IMR-90 (cell line): Measurements from ENCODE around the gene CHPF. TPM values are rescaled to one million over a fixed set of nuclear protein-coding genes. Genes with fewer than 3 reads are reported as not detected.

Source experiments
- ATAC-seq: fragments of 200-7000 bp; cut with Tn5 transposase; 2 replicates; pipeline ENCODE4 v1.9.1; 2020; ENCODE audit warnings: low read depth, mild to moderate bottlenecking, moderate library complexity
- BruUV-seq: library from RNA; stranded (reverse); fragments of 400-500 nt; replicated peaks from 2 replicates; lab custom pipeline; 2021; lab: Mats Ljungman, UMichigan
- CTCF ChIA-PET: fragments of 300-600 bp; formaldehyde crosslinking; extraction: SDS; loops from one replicate; lab custom pipeline; 2021; ENCODE audit warnings: antibody characterized with exemption; lab: Yijun Ruan, JAX
- POLR2A ChIA-PET: fragments of 300-600 bp; sonication (Branson Sonifier 250); formaldehyde crosslinking; loops from one replicate; lab custom pipeline; 2022; ENCODE audit warnings: antibody characterized with exemption; ENCODE audit not compliant: unreplicated experiment; lab: Charles Lee
- DNase-seq: peaks from one replicate; pipeline ENCODE4 v3.0.0; 2013
- H2AFZ ChIP-seq: replicated peaks from 2 replicates; pipeline ENCODE3; 2013; ENCODE audit warnings: low read length, mild to moderate bottlenecking; ENCODE audit not compliant: poor library complexity
- H2AK5ac ChIP-seq: 2 replicates; pipeline ENCODE4 v1.6.1; 2013; ENCODE audit warnings: low read depth, low read length, inconsistent platforms
- H2AK9ac ChIP-seq: replicated peaks from 2 replicates; pipeline ENCODE3; 2013; ENCODE audit warnings: mild to moderate bottlenecking, low read depth, low read length, moderate library complexity; ENCODE audit not compliant: poor library complexity
- H2BK120ac ChIP-seq: 2 replicates; pipeline ENCODE4 v1.6.1; 2013; ENCODE audit warnings: low read depth, low read length, inconsistent platforms
- H2BK15ac ChIP-seq: 3 replicates; pipeline ENCODE4 v1.6.1; 2013; ENCODE audit warnings: low read depth, low read length, inconsistent platforms
- H2BK20ac ChIP-seq: 2 replicates; pipeline ENCODE4 v1.6.1; 2013; ENCODE audit warnings: low read depth, mild to moderate bottlenecking, inconsistent platforms, low read length, moderate library complexity
- H2BK5ac ChIP-seq: 2 replicates; pipeline ENCODE4 v1.6.1; 2013; ENCODE audit warnings: mild to moderate bottlenecking, low read depth, low read length, inconsistent platforms; ENCODE audit not compliant: poor library complexity, severe bottlenecking
- H3K14ac ChIP-seq: replicated peaks from 2 replicates; pipeline ENCODE4 v1.6.1; 2013; ENCODE audit warnings: low read depth, low read length, inconsistent platforms
- H3K18ac ChIP-seq: 2 replicates; pipeline ENCODE4 v1.6.1; 2013; ENCODE audit warnings: low read depth, low read length, control low read depth
- H3K23ac ChIP-seq: 2 replicates; pipeline ENCODE4 v1.6.1; 2013; ENCODE audit warnings: low read depth, low read length, inconsistent platforms
- H3K27ac ChIP-seq: 2 replicates; pipeline ENCODE4 v1.5.1; 2013; ENCODE audit warnings: mild to moderate bottlenecking, control low read depth, low read length; ENCODE audit not compliant: insufficient read depth
- H3K27me3 ChIP-seq: 2 replicates; pipeline ENCODE4 v1.6.1; 2013; ENCODE audit warnings: low read length; ENCODE audit not compliant: control insufficient read depth, insufficient read depth
- H3K36me3 ChIP-seq: 2 replicates; pipeline ENCODE4 v1.6.1; 2013; ENCODE audit warnings: low read length, mixed read lengths; ENCODE audit not compliant: control insufficient read depth, insufficient read depth
- H3K4ac ChIP-seq: 2 replicates; pipeline ENCODE4 v1.6.1; 2013; ENCODE audit warnings: low read depth, low read length, inconsistent platforms
- H3K4me1 ChIP-seq: 2 replicates; pipeline ENCODE4 v1.6.1; 2013; ENCODE audit warnings: low read length, mixed read lengths; ENCODE audit not compliant: control insufficient read depth, insufficient read depth
- H3K4me2 ChIP-seq: 2 replicates; pipeline ENCODE4 v1.6.1; 2013; ENCODE audit warnings: low read depth, mild to moderate bottlenecking, control low read depth, low read length, moderate library complexity
- H3K4me3 ChIP-seq: 2 replicates; pipeline ENCODE4 v1.5.1; 2013; ENCODE audit warnings: low read depth, mild to moderate bottlenecking, control low read depth, low read length, moderate library complexity; ENCODE audit not compliant: insufficient read depth
- H3K56ac ChIP-seq: 2 replicates; pipeline ENCODE4 v1.6.1; 2013; ENCODE audit warnings: low read length, inconsistent platforms; ENCODE audit not compliant: insufficient read depth; ENCODE audit errors: extremely low read depth
- H3K79me1 ChIP-seq, 2 experiments: 2 replicates each; pipeline ENCODE4 v1.6.1; 2013; ENCODE audit warnings: low read length in 2 of 2, inconsistent platforms in 1 of 2, low read depth in 1 of 2
- H3K9ac ChIP-seq: 2 replicates; pipeline ENCODE4 v1.6.1; 2013; ENCODE audit warnings: low read depth, low read length, control low read depth
- H3K9me1 ChIP-seq: 2 replicates; pipeline ENCODE4 v1.6.1; 2013; ENCODE audit warnings: low read length, inconsistent platforms; ENCODE audit not compliant: insufficient read depth
- H3K9me3 ChIP-seq: 2 replicates; pipeline ENCODE4 v1.6.1; 2013; ENCODE audit warnings: low read length; ENCODE audit not compliant: control insufficient read depth, insufficient read depth
- H4K20me1 ChIP-seq: 2 replicates; pipeline ENCODE4 v1.6.1; 2013; ENCODE audit warnings: low read length, inconsistent platforms; ENCODE audit not compliant: insufficient read depth
- H4K5ac ChIP-seq: 2 replicates; pipeline ENCODE4 v1.6.1; 2013; ENCODE audit warnings: mild to moderate bottlenecking, low read depth, low read length, control low read depth
- H4K8ac ChIP-seq, 2 experiments: 2 replicates each; pipeline ENCODE4 v1.6.1; 2013; ENCODE audit warnings: low read depth in 2 of 2, low read length in 2 of 2, control low read depth in 1 of 2, inconsistent platforms in 1 of 2
- H4K91ac ChIP-seq: 2 replicates; pipeline ENCODE4 v1.6.1; 2013; ENCODE audit warnings: low read depth, low read length, inconsistent platforms; ENCODE audit not compliant: insufficient read depth
- BHLHE40 ChIP-seq: fragments of 150-350 bp; IDR thresholded peaks from 2 replicates; pipeline ENCODE4 v1.6.1; 2016; ENCODE audit warnings: mild to moderate bottlenecking, low read depth, low read length
- FOS ChIP-seq: fragments of 150-350 bp; IDR thresholded peaks from 2 replicates; pipeline ENCODE4 v1.6.1; 2016; ENCODE audit warnings: low read depth, low read length
- POLR2A ChIP-seq: IDR thresholded peaks from 2 replicates; pipeline ENCODE4 v1.6.1; 2012; ENCODE audit warnings: mild to moderate bottlenecking, low read depth, low read length
- RCOR1 ChIP-seq: IDR thresholded peaks from 2 replicates; pipeline ENCODE4 v1.6.1; 2012; ENCODE audit warnings: mild to moderate bottlenecking, low read length, improper control_type of control experiment; ENCODE audit not compliant: insufficient replicate concordance
- SMC3 ChIP-seq: fragments of 150-350 bp; IDR thresholded peaks from 2 replicates; pipeline ENCODE4 v1.6.1; 2016; ENCODE audit warnings: low read depth, mild to moderate bottlenecking, antibody characterized with exemption, low read length, moderate library complexity
- WGBS, 2 experiments: methylation state at CpG; one replicate each; pipeline versions ENCODE4 v1.1.5 to v1.1.7; 2013; ENCODE audit warnings: missing lambda C conversion rate in 2 of 2; ENCODE audit not compliant: insufficient read length in 1 of 2; ENCODE audit errors: extremely low coverage in 2 of 2; 5-methylcytosine and 5-hydroxymethylcytosine counted together
- dilution Hi-C: fragments of 300-500 bp; cut with HindIII; formaldehyde crosslinking; loops from one replicate; pipeline ENCODE4 v1.14.3; 2018; ENCODE audit warnings: low sequenced_read_pairs; ENCODE audit not compliant: unreplicated experiment
- in situ Hi-C: fragments of 300-500 bp; cut with MboI; formaldehyde crosslinking; loops from 3 replicates; pipeline ENCODE4 v1.14.3; 2019; ENCODE audit warnings: low sequenced_read_pairs, inconsistent platforms, mixed read lengths
- intact Hi-C: fragments of 100-400 bp; cut with micrococcal nuclease; formaldehyde crosslinking; loops from 2 replicates; pipeline ENCODE4 v1.10.0; 2022
- polyA plus RNA-seq, 3 experiments: library from polyadenylated mRNA; depleted of rRNA; stranded (reverse); fragments of >200 nt; gene quantifications; 2 replicates each; pipeline ENCODE4 v1.2.3, GENCODE V29; 2012; ENCODE audit warnings: low replicate concordance in 1 of 3
- total RNA-seq: library from RNA; depleted of rRNA; stranded (reverse); fragments of >200 nt; gene quantifications from 2 replicates; pipeline ENCODE4 v1.2.3, GENCODE V29; 2012
- TF ChIP-seq, protein P1 (sequence below): fragments of 150-350 bp; IDR thresholded peaks from 2 replicates; pipeline ENCODE4 v1.6.1; 2016; ENCODE audit warnings: low read depth, mild to moderate bottlenecking, low read length, moderate library complexity, borderline replicate concordance

Gene CHPF
- total and polyA plus RNA-seq, 2 of the 4 experiments (the other 2 are of a cell fraction), result 24.0 to 115 TPM

DNA sequence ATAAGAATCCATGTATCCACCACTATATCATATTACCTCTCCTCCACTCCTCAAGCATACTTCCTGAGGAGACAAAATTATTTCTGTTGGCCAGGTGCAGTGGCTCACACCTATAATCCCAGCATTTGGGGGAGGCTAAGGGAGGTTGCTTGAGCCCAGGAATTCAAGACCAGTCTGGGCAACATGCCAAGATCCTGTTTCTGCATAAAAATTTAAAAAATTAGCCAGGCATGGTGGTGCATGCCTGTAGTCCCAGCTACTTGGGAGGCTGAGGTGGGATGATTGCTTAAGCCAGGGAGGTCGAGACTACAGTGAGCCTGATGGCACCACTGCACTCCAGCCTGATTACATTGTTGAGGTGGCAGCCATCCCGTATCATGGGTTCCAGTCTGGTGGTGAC, 37.7 kb upstream of the CHPF start:
- Histone ChIP-seq H3K4me1 (peaks cover 7% of the 10 kb centered on the region), H2AK9ac (no peak overlapping the region), H3K18ac (no peak overlapping the region), H3K9ac (no peak overlapping the region), H4K91ac (no peak overlapping the region), H3K4me3 (no peak overlapping the region), H3K9me1 (no peaks in the 10 kb centered on the region; the same call in 1 of the 2 replicates), H2BK20ac (no peak overlapping the region), H3K9me3 (no peaks in the 10 kb centered on the region), H3K56ac (no peak overlapping the region), H2BK5ac (no peak overlapping the region), H3K4me2 (no peak overlapping the region), H4K20me1 (no peaks in the 10 kb centered on the region), H3K27me3 (peaks cover 19% of the 10 kb centered on the region), H3K14ac (no peak overlapping the region), H2AFZ (no peak overlapping the region), H3K4ac (no peak overlapping the region), H4K8ac (no peak overlapping the region), H3K27ac (no peak overlapping the region), H3K79me1 (no peaks in the 10 kb centered on the region), H2BK15ac (no peak overlapping the region), H3K23ac (no peak overlapping the region), H2AK5ac (no peak overlapping the region), H3K36me3 (no peaks in the 10 kb centered on the region), H2BK120ac (no peak overlapping the region), H4K5ac (no peak overlapping the region)
- ChIA-PET POLR2A (no interaction called here), CTCF (no interaction called here)
- dilution Hi-C loops, result no loop called here
- BruUV-seq, result no TSS peak
- TF ChIP-seq FOS (no peak), RCOR1 (no peak), BHLHE40 (no peak), POLR2A (no peak), SMC3 (no peak)
- TF ChIP-seq, protein P1, sequence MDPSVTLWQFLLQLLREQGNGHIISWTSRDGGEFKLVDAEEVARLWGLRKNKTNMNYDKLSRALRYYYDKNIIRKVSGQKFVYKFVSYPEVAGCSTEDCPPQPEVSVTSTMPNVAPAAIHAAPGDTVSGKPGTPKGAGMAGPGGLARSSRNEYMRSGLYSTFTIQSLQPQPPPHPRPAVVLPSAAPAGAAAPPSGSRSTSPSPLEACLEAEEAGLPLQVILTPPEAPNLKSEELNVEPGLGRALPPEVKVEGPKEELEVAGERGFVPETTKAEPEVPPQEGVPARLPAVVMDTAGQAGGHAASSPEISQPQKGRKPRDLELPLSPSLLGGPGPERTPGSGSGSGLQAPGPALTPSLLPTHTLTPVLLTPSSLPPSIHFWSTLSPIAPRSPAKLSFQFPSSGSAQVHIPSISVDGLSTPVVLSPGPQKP, result no peak
- 17% methylated on average over 1 of the region's 2 CpGs; no CpG with 5 or more reads in 1 of the 2 experiments for WGBS, 2 experiments
- in situ Hi-C loops, result no loop called here
- no peak for DNase-seq
- no peak for ATAC-seq
- intact Hi-C loops, result no loop called here
